Breast epithelium (tissue), 3 donors: Measurements from ENCODE around the gene PXDN.

Experiments
- POLR2A ChIP-seq: fragments of 450-650 bp; IDR thresholded peaks from one replicate; pipeline ENCODE4 v1.6.1; 2016; ENCODE audit warnings: antibody characterized with exemption, mild to moderate bottlenecking, moderate library complexity
- POLR2AphosphoS5 ChIP-seq, 3 donors: sonication (generic); formaldehyde crosslinking; IDR thresholded peaks; one replicate each; pipeline ENCODE4 v1.6.1; 2017; ENCODE audit warnings: antibody characterized with exemption in 3 of 3
- TF ChIP-seq, protein P1 (sequence below), 3 donors: fragments of 450-650 bp; IDR thresholded peaks; one replicate each; pipeline ENCODE4 v1.5.1; 2016 to 2017; ENCODE audit warnings: antibody characterized with exemption in 3 of 3, mild to moderate bottlenecking in 3 of 3, moderate library complexity in 3 of 3

DNA sequence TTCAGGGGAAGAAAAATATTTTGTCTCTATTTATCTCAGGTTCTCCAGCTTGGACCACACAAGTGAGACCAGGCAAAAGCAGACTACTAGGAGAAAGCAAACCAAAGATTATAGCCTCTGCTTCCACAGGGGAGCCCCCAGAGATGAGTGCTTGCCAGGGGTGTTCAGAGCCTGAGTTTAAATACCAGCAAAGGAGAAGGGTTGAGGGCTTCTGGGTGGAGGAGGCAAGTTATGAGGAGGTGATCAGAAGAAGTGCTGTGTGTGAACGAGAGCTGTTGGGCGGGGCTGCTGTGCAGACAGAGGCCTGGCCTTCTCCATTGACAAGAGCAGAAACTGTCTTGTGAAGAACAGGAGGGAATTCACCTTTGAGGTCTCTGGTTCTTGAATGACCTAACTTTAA lies 32.8 kb upstream of the PXDN start:
- TF ChIP-seq, protein P1, sequence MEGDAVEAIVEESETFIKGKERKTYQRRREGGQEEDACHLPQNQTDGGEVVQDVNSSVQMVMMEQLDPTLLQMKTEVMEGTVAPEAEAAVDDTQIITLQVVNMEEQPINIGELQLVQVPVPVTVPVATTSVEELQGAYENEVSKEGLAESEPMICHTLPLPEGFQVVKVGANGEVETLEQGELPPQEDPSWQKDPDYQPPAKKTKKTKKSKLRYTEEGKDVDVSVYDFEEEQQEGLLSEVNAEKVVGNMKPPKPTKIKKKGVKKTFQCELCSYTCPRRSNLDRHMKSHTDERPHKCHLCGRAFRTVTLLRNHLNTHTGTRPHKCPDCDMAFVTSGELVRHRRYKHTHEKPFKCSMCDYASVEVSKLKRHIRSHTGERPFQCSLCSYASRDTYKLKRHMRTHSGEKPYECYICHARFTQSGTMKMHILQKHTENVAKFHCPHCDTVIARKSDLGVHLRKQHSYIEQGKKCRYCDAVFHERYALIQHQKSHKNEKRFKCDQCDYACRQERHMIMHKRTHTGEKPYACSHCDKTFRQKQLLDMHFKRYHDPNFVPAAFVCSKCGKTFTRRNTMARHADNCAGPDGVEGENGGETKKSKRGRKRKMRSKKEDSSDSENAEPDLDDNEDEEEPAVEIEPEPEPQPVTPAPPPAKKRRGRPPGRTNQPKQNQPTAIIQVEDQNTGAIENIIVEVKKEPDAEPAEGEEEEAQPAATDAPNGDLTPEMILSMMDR (IDR thresholded peaks at IDR 0.05), result no peak
- TF ChIP-seq POLR2AphosphoS5 (IDR thresholded peaks at IDR 0.05) (no peak), POLR2A (no peak)
